ENCODE results near the gene CCNY.

GRCh38 chr10:35391153-35391953, 55.0 kb downstream of the CCNY start:
- TF ChIP-seq ZNF253 (CRISPR knock-in tag; IDR thresholded peaks at IDR 0.05; ENCODE audit: borderline replicate concordance): no peak
- TF ChIP-seq TCF12 (IDR thresholded peaks at IDR 0.05): no peak
- no peak for TF ChIP-seq TCF12 (CRISPR knock-in tag; IDR thresholded peaks at IDR 0.05)
- no peak for TF ChIP-seq CERS6 (CRISPR knock-in tag; IDR thresholded peaks at IDR 0.05)
- TF ChIP-seq, protein P1, sequence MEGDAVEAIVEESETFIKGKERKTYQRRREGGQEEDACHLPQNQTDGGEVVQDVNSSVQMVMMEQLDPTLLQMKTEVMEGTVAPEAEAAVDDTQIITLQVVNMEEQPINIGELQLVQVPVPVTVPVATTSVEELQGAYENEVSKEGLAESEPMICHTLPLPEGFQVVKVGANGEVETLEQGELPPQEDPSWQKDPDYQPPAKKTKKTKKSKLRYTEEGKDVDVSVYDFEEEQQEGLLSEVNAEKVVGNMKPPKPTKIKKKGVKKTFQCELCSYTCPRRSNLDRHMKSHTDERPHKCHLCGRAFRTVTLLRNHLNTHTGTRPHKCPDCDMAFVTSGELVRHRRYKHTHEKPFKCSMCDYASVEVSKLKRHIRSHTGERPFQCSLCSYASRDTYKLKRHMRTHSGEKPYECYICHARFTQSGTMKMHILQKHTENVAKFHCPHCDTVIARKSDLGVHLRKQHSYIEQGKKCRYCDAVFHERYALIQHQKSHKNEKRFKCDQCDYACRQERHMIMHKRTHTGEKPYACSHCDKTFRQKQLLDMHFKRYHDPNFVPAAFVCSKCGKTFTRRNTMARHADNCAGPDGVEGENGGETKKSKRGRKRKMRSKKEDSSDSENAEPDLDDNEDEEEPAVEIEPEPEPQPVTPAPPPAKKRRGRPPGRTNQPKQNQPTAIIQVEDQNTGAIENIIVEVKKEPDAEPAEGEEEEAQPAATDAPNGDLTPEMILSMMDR (CRISPR knock-in tag; IDR thresholded peaks at IDR 0.05): no peak
- TF ChIP-seq, protein P2, sequence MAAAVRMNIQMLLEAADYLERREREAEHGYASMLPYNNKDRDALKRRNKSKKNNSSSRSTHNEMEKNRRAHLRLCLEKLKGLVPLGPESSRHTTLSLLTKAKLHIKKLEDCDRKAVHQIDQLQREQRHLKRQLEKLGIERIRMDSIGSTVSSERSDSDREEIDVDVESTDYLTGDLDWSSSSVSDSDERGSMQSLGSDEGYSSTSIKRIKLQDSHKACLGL (CRISPR knock-in tag; IDR thresholded peaks at IDR 0.05): no peak

Measured in HepG2 (cell line).